Activated T-cell treated with anti-CD3 and anti-CD28 coated beads for 4 hours (primary cell): ENCODE data around the gene CACHD1.

ENCODE experiments used
- DNase-seq: peaks from one replicate; pipeline ENCODE4 v3.0.0-alpha.2; 2020

CACHD1 gene

GRCh38 chr1:64474133-64474532 is 4.2 kb downstream of the CACHD1 start:
- no peak for DNase-seq

GRCh38 chr1:64474665-64475439 is 4.9 kb downstream of the CACHD1 start:
- no peak for DNase-seq

GRCh38 chr1:64476251-64476952 is 6.5 kb downstream of the CACHD1 start:
- no peak for DNase-seq

- DNase-seq: no peak
Measured at GRCh38 chr1:64478594-64479470, 8.9 kb downstream of the CACHD1 start.

- DNase-seq: no peak
Measured at GRCh38 chr1:64479874-64480273, 9.9 kb downstream of the CACHD1 start.

GRCh38 chr1:64480999-64481772 is 11.3 kb downstream of the CACHD1 start:
- no peak for DNase-seq

- DNase-seq: no peak
Measured at GRCh38 chr1:64482128-64482527, 12.2 kb downstream of the CACHD1 start.

GRCh38 chr1:64482720-64483119 is 12.8 kb downstream of the CACHD1 start:
- DNase-seq: no peak

- DNase-seq: no peak
Measured at GRCh38 chr1:64483731-64484414, 13.9 kb downstream of the CACHD1 start.

- DNase-seq: no peak
Measured at GRCh38 chr1:64484651-64485050, 14.7 kb downstream of the CACHD1 start.

- DNase-seq: no peak
Measured at GRCh38 chr1:64486193-64486592, 16.3 kb downstream of the CACHD1 start.

- no peak for DNase-seq
Measured at GRCh38 chr1:64487061-64487460, 17.1 kb downstream of the CACHD1 start.

- DNase-seq: no peak
Measured at GRCh38 chr1:64488862-64489261, 18.9 kb downstream of the CACHD1 start.

GRCh38 chr1:64489707-64490106 is 19.8 kb downstream of the CACHD1 start:
- DNase-seq: no peak

- no peak for DNase-seq
Measured at GRCh38 chr1:64490213-64490818, 20.4 kb downstream of the CACHD1 start.

GRCh38 chr1:64492424-64492823 is 22.5 kb downstream of the CACHD1 start:
- no peak for DNase-seq

- no peak for DNase-seq
Measured at GRCh38 chr1:64493831-64494230, 23.9 kb downstream of the CACHD1 start.

GRCh38 chr1:64494659-64495058 is 24.7 kb downstream of the CACHD1 start:
- no peak for DNase-seq

GRCh38 chr1:64495878-64496277 is 25.9 kb downstream of the CACHD1 start:
- DNase-seq: no peak

- no peak for DNase-seq
Measured at GRCh38 chr1:64496606-64497005, 26.7 kb downstream of the CACHD1 start.

- DNase-seq: no peak
Measured at GRCh38 chr1:64497088-64497883, 27.4 kb downstream of the CACHD1 start.
